AG08395 (cell line): Measurements from ENCODE around the gene CD200R1.

Source experiments
- DNase-seq: peaks from one replicate; pipeline ENCODE4 v3.0.0; 2012; ENCODE audit warnings: mixed read lengths, low spot score

Gene CD200R1

DNA sequence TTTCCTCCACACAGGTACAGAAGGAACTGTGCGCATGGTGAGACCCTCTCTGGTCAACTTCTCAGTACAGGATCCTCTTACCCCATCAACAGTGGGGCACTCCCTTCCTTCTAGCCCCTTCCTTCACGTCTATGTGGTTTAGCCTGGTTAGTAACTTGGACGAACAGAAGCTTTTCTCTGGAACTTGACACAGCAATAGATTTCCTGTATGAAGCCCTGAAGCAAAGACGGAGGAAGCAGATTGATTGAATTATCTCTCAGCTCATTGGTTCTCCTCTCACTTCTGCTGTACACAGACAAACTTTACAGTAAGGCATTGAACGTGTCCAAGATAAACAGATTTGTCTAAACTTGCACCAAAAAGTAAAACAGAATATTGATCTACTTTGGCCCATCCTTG lies at the start of gene CD200R1:
CD200R1 (minus strand) TSS at position 210 of the 400 bp plus-strand sequence. CDS start 246 bp downstream, outside the sequence.
- no peak for DNase-seq

DNA sequence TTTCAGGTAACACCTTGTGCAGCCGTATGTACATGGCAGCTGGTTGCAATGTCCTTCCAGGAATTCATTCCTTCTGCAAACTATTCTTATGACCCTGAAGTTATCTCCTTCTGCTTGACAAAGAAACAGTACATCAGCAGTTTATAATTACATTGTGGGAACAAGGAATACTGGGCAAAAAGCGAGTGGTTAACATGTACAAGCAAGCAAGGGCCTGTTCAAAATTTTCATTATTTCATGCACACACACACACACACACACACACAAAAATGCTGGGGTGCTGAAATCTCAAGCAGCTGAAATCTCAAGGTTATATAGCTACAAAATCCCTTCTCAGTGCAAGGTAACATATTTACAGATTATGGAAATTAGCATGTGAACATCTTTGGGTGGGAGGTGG lies 46.6 kb upstream of the CD200R1 start:
- DNase-seq, result no peak

DNA sequence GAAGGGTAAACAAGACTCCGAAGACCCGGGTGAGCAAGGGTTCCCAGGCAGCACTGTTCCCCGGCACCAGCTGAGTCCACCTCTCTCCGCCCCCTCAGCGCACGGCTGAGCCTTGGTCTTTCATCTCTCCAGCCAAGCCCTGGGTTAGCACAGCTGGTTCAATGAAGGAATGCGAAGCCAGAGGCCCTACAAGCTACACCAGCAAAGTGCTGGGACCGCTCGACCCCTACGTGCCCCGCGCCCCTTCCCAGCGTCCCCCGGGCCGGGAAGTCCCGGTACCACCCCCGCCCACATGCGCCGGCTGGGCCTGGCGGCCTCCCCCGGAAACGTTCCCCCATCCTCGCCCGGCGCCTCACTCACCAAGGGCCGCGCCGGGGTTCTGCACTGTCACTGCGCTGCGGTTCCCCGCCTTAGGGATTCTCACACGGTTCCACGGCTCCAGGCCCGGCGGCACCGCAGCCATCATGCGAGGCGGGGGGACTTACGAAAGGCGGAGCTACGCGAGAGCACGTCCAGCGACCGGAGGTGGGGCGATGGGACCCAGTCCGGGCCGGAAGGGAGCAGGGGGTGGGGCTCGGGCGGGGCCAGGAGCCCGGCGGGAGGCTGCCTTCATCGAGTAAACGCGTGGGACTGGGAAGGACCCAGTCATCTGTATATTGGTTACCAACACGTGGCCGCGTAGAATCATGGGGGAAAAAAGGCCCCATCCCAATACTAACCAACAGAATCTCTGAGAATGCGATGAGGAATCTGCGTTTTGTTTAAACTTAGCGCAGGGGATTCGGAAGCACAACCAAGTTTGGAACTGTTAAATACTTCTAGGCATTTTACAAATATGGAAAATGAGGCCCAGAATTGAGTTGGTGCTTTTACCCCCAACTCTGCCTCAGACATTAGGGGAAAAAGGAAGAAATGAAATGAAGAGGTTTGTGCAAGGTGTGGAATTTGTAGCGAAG lies 44.6 kb upstream of the CD200R1 start:
- peak; percentile 97 for DNase-seq

DNA sequence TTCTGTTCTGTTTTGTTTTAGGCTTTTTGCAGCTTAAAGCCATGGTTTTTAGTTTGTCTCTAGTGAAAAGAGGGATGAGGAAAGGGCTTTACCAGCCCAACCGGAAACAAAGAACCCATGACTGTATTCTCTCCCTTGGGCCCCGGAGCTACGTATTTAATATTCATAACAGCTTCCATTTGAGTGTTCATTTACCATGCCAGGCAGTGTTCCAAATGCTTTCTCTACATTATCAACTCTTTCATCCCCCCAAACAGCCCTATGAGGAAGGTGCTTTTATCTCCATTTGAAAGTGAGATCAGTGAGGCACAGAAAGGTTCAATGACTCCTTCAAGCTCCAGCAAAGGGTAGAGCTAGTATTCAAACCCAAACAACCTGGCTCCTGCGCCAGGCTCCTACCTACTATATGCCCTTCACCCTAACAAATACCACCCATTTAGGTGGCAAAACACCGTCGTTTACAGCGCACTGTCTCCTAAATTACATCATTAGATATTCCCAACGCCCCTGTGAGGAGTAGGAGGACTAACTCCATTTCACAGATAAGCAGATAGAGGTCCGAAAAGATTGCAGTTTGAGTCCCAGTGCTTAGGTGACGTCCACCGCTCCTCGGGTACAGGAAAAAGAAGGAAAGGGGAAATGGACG lies 43.8 kb upstream of the CD200R1 start:
- peak; percentile 9 for DNase-seq

DNA sequence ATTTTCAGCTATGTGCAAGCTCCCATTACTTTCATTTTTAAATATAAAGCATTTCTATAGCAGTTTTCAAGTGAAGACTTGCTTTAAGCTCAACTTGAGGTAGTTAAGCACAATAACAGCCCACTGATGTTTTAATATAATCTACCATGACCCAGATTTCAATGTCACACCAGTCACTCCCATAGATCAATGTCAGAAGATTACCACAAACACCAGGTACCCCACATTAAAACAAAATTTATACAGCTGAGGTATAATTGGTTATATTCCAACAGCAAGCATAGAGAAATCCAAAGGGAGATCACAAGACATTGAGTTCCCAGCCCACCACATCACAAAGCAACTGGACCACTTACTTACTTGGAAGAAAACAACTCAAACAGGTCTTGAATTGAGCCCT lies 38.7 kb upstream of the CD200R1 start:
- DNase-seq, result no peak

DNA sequence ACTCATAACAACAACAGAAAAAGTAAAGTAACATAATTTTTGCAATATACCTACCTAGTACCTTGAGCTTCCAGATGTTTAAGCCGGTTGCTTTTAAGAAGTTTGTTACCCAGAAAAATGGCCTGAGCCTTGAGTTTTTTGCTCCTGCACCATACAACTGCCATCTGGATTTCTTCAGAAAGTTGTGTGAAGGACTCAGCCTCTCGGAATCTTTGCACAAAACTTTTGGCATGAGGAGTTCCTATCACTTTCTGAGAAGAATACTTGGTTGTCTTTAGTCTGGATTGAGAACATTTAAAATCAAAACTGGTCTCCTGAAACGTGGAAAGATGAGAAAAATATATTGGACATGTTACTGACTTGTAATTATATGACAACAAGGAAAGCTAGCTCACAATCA lies 33.2 kb upstream of the CD200R1 start:
- no peak for DNase-seq

- DNase-seq, result no peak
Measured at GRCh38 chr3:113006359-113007056, 31.6 kb upstream of the CD200R1 start.

DNA sequence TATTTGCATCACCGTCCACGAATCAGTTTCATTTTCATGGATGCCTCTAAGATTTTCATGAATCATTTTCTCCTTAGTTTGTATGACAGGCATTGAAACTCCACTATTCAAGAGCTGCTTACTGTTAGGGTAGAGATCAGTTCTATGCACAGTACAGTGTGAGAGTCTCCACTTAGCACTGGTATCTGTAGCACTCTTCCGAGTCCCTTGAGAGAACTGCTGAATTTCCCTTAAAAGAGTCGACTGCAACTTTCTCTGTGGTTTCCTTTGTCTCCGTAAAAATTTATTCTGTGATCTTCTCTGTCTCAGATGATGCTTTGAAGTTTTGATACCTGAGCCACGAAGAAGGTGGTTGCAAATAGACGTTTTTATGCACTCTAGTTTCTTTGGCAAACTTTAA lies 30.7 kb upstream of the CD200R1 start:
- no peak for DNase-seq

- DNase-seq, result no peak
Measured at GRCh38 chr3:113002679-113003078, 27.8 kb upstream of the CD200R1 start.

DNA sequence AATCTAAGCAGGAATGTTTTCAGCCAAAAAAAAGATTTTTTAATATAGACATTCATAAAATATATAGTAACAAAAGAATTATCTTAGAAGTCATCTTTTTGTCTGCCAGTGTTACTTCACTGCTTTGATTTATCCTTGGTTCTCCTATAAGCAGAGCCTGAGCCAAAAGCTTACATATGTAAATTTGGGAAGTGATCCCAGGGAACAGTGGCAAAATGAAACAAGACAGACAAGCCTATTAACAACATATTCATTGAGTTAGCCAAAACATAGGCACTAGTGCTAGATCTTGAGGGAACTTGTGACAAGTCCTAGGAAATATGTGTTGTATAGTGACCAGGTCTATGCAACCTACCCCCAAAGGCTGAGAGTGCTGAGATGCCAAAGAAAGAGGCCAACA lies 27.1 kb upstream of the CD200R1 start:
- no peak for DNase-seq

DNA sequence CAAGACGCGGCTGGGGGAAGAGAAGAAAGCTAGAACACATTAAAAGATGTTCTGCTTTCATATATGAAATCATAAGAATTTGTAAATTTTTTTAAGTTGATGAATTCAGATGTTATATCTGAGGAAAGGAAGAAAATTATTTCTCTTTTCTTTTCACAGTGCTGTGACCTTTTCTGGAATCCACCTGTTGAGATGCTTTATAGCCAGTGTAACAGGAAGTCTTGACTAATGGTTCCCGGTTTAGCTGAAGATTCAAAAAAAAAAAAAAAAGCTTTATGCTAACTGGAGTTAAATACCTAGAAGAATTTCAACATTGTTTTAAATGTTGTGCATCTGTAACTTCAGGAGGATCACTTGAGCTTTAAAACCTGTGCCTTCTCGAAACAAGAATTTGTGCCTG lies 25.8 kb upstream of the CD200R1 start:
- no peak for DNase-seq

- DNase-seq, result no peak
Measured at GRCh38 chr3:112995800-112996199, 20.9 kb upstream of the CD200R1 start.

- peak; percentile 92 for DNase-seq
Measured at GRCh38 chr3:112990672-112991602, 16.0 kb upstream of the CD200R1 start, which contains the start of gene GTPBP8. Gene GTPBP8 (plus strand): TSS chr3:112990984. CDS start chr3:112991000, 16 bp downstream.

DNA sequence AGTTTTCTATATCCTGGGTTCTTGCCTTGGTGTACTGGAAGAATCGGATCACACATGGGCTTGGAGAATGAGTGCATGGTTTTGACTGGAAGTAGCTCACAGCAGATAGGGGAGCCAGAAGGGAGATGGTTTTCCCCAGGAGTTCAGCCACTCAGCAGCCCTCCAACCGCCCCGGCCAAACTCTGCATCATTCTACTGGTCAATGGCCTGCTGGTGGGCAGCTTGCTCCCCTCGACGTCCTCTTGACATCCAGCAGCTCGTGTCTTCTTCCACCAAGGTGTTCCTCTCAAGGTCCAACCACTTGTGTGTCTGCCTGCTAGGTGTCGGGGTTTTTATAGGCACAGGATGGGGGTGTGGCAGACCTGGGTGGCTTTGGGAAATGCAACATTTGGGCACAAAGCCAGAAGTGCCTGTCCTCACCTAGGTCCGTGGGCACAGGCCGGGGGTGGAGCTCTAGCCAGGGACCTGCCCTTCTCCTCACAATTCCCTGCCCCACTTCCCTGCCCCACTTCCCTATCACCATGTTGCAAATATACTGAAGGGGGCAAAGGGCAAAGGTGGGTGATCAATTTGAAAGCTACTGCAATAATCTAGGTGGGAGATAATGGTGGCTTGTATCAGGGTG lies 12.9 kb upstream of the CD200R1 start:
- DNase-seq, result no peak

DNA sequence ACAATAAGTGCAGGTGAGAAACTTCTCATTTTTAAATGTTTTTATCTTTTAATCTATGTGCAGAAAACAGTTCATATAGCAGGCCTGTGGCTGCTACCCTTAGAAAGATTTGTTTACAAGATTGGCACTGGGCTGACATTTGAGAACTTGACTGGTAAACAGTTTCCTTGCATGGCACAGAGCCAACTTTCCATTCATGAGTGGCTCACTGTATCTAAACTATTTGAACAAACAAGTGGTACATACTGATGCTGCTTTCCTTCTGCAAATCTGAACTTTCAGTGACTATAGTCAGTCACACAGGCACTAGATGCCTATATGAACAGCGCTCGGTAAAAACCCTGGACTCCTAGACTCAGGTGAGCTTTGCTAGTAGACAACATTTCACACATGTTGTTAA lies 9.6 kb upstream of the CD200R1 start:
- DNase-seq, result no peak

- DNase-seq, result no peak
Measured at GRCh38 chr3:112982710-112983109, 7.8 kb upstream of the CD200R1 start.

DNA sequence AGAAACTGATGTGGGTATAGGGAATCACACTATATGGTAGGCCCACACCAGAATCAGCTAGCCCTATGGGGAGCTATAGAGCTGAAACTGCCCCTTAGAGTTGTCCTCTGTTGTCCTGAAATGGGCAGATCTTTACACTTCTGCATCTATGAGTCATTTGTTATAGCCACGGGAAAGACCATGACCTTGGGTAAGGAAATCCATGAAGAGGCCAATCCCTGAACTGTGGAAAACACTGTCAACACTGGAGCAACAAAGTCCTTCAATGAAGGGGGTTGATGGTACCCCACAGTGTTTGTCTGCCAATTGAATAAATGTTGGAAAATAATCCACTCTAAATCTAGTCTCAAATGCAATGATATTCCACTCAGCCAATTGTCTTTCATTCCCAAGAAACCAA lies 5.2 kb upstream of the CD200R1 start:
- no peak for DNase-seq

DNA sequence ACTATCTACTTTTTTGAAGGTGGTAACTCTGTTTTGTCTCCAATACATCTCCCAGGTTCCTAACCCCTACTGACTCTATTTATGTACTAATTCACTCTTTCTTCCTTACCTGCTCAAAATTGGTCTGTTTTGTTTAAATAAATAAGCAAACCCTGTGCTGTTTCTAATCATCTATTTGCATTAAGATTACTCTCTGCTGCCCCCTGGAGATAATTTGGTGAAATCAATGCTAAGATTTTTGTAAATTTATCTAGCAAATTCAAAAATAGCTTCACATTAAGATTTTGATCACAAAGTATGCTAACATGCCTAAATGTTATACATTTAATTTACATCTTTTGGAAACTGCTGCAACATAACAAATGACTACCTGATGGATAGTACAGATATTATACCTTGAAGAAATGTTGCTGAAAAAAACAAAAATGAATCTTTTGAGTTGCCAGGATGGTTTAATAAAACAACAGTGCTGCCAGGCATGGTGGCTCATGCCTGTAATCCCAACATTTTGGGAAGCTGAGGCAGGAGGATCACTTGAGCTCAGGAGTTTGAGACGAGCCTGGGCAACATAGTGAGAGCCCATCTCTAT lies 4.4 kb upstream of the CD200R1 start:
- peak; percentile 30 for DNase-seq

- no peak for DNase-seq
Measured at GRCh38 chr3:112976953-112977352, 2.0 kb upstream of the CD200R1 start.

DNA sequence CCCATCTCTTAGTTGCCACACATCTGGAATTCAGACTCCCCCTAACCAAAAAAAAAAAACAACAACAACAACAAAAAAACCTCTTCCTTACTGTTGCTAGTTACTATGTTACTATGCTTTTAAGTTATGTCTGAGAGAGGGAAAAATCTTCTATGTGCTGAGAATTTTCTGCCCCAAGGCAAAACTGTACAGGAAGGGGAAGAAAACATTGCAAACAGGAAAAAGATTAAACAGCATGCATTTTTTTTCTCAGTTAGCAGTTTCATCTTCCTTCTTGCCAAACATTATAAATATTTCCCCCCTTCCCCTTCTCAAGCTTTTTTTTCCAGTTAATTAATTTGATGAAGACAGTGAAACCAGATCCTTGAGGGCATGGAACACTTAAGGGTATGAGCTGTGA lies 1.1 kb upstream of the CD200R1 start:
- no peak for DNase-seq

DNA sequence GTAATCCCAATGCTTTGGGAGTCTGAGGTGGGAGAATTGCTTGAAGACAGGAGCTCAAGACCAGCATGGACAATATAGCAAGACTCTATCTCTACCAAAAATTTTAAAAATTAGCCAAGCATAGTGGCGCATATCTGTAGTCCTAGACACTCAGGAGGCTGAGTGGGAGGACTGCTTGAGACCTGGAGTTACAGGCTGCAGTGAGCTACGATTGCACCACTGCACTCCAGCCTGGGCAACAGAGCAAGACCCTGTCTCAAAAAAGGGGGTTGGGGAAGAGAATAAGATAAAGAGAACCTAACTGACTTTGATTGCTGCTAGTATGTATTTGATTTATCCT lies 755 bp downstream of the CD200R1 start:
- DNase-seq, result no peak
